ENCODE data around the gene CCDC177. TPM values are rescaled to one million over a fixed set of nuclear protein-coding genes. Genes with fewer than 3 reads are reported as not detected.
A peak's percentile ranks its signal among the peaks of the same experiment; 100 is the strongest.

CCDC177 gene
- total and polyA plus RNA-seq, 8 donors, result 0.03 to 0.25 (median 0.18) TPM; not detected in 5

- peaks cover 0 to 17% (median 0%) of the 10 kb centered on the region in 4 donors for H3K4me1 ChIP-seq
- intact Hi-C loops (cut with DNase I; ENCODE audit: low total_unique reads), result loop anchor here (5.0 kb wide), 1 partner anchor 146 kb away; no protein-coding TSS in a partner anchor
- TF ChIP-seq EP300 (IDR thresholded peaks at IDR 0.05) (no peak), POLR2AphosphoS5 (IDR thresholded peaks at IDR 0.05) (no peak), POLR2A (IDR thresholded peaks at IDR 0.05) (no peak), CTCF (IDR thresholded peaks at IDR 0.05) (no peak)
- no peak overlapping the region for H3K27ac ChIP-seq
- WGBS, 5 donors, result 84 to 87% (median 86%) methylated on average over 7 of the region's 7 CpGs
- no peak for DNase-seq
- no peaks in the 10 kb centered on the region for H3K36me3 ChIP-seq
- no peaks in the 10 kb centered on the region for H3K9me3 ChIP-seq
- no peak overlapping the region for H3K4me3 ChIP-seq
- H3K27me3 ChIP-seq, result peaks cover 0 to 22% (median under 1%) of the 10 kb centered on the region in 3 donors
Observed at GRCh38 chr14:69581316-69581935, 6.8 kb upstream of the CCDC177 start.

- 23 to 39% (median 27%) methylated on average over 5 to 7 of the region's 7 CpGs for WGBS, 5 donors
- H3K4me3 ChIP-seq, result no peak overlapping the region
- no peak overlapping the region for H3K27ac ChIP-seq
- DNase-seq, result peak; percentile 30 to 71
- peaks cover 0 to 36% (median 13%) of the 10 kb centered on the region in 3 donors for H3K27me3 ChIP-seq
- H3K36me3 ChIP-seq, result no peaks in the 10 kb centered on the region
- intact Hi-C loops (cut with DNase I; ENCODE audit: low total_unique reads), result loop anchor here (5.0 kb wide), 1 partner anchor 147 kb away; no protein-coding TSS in a partner anchor
- TF ChIP-seq POLR2AphosphoS5 (IDR thresholded peaks at IDR 0.05), result peak in 2 of 3 donors; percentile 58 to 74
- peak in 2 of 7 experiments; percentile 17 to 30 for TF ChIP-seq CTCF (IDR thresholded peaks at IDR 0.05)
- no peak for TF ChIP-seq POLR2A (IDR thresholded peaks at IDR 0.05)
- no peak for TF ChIP-seq EP300 (IDR thresholded peaks at IDR 0.05)
- peaks cover 0 to 11% (median 0%) of the 10 kb centered on the region in 4 donors for H3K4me1 ChIP-seq
- H3K9me3 ChIP-seq, result no peaks in the 10 kb centered on the region
Observed at GRCh38 chr14:69580009-69580577, 5.4 kb upstream of the CCDC177 start.

DNA sequence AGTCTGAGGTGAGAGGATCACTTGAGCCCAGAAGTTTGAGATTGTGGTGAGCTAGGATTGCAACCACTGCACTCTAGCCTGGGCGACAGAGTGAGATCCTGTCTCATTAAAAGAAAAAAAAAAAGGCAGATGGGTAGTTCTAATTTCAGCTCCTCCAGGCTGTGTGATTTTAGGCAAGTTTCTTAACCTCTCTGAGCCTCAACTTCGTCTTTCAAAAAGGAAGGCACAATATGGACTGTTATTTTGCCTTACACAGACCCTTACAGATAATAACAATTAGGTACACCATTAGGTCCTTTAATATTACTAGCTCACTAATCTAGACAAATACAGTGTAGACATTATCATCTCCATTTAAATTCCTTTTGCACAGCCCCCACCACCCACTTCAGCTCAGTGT is 4.8 kb upstream of the CCDC177 start:
- no peak for DNase-seq
- no peaks in the 10 kb centered on the region for H3K36me3 ChIP-seq
- no peak for TF ChIP-seq EP300 (IDR thresholded peaks at IDR 0.05)
- no peak for TF ChIP-seq CTCF (IDR thresholded peaks at IDR 0.05)
- TF ChIP-seq POLR2AphosphoS5 (IDR thresholded peaks at IDR 0.05), result no peak
- no peak for TF ChIP-seq POLR2A (IDR thresholded peaks at IDR 0.05)
- H3K9me3 ChIP-seq, result no peaks in the 10 kb centered on the region
- peak overlapping the region in 1 of 5 donors; percentile 10 for H3K27ac ChIP-seq
- 79 to 88% (median 82%) methylated on average over 2 of the region's 2 CpGs for WGBS, 5 donors
- no peak overlapping the region for H3K4me3 ChIP-seq
- intact Hi-C loops (cut with DNase I; ENCODE audit: low total_unique reads), result no loop called here
- peaks cover 0 to 42% (median 17%) of the 10 kb centered on the region in 3 donors for H3K27me3 ChIP-seq
- H3K4me1 ChIP-seq, result peaks cover 2 to 10% (median 4%) of the 10 kb centered on the region in 4 donors

- DNase-seq, result no peak
- intact Hi-C loops (cut with DNase I; ENCODE audit: low total_unique reads), result no loop called here
- Histone ChIP-seq H3K9me3 (no peaks in the 10 kb centered on the region), H3K27ac (no peak overlapping the region), H3K4me3 (peak overlapping the region in 2 of 4 donors; percentile 37 to 44), H3K36me3 (no peaks in the 10 kb centered on the region), H3K4me1 (peaks cover 34 to 45% (median 36%) of the 10 kb centered on the region in 4 donors), H3K27me3 (peaks cover 17 to 87% (median 60%) of the 10 kb centered on the region in 3 donors)
- WGBS, 5 donors, result 36 to 49% (median 44%) methylated on average over 5 of the region's 5 CpGs
- peak in 2 of 7 experiments; percentile 1 to 2 for TF ChIP-seq CTCF (IDR thresholded peaks at IDR 0.05)
- no peak for TF ChIP-seq POLR2A (IDR thresholded peaks at IDR 0.05)
Observed at GRCh38 chr14:69574954-69575295, 254 bp upstream of the CCDC177 start.

Data from stomach (tissue), 9 donors.